Measurements from ENCODE around the gene ADAP1.

- TF ChIP-seq, protein P1, sequence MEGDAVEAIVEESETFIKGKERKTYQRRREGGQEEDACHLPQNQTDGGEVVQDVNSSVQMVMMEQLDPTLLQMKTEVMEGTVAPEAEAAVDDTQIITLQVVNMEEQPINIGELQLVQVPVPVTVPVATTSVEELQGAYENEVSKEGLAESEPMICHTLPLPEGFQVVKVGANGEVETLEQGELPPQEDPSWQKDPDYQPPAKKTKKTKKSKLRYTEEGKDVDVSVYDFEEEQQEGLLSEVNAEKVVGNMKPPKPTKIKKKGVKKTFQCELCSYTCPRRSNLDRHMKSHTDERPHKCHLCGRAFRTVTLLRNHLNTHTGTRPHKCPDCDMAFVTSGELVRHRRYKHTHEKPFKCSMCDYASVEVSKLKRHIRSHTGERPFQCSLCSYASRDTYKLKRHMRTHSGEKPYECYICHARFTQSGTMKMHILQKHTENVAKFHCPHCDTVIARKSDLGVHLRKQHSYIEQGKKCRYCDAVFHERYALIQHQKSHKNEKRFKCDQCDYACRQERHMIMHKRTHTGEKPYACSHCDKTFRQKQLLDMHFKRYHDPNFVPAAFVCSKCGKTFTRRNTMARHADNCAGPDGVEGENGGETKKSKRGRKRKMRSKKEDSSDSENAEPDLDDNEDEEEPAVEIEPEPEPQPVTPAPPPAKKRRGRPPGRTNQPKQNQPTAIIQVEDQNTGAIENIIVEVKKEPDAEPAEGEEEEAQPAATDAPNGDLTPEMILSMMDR (IDR thresholded peaks at IDR 0.05) = no peak
- TF ChIP-seq POLR2AphosphoS5 (IDR thresholded peaks at IDR 0.05) (no peak), POLR2A (IDR thresholded peaks at IDR 0.05) (no peak), EP300 (IDR thresholded peaks at IDR 0.05; ENCODE audit: low read depth) (no peak)
Observed at GRCh38 chr7:906776-907157, 47.7 kb downstream of the ADAP1 start.

Measured in transverse colon (tissue), 4 donors.